Measurements from ENCODE around the gene PAIP1.
"Not testable (repeated sequence)": the region's sequence is repeated elsewhere in the genome, so short reads cannot be mapped to it uniquely, and the experiment has no call there.

The PAIP1 gene

GRCh38 chr5:43582082-43583005 is 25.5 kb upstream of the PAIP1 start:
- no peak for DNase-seq
- no peak for TF ChIP-seq POLR2A (IDR thresholded peaks at IDR 0.05; ENCODE audit: low read length)
- TF ChIP-seq GATA1 (IDR thresholded peaks at IDR 0.05; ENCODE audit: low read depth, low read length): no peak

GRCh38 chr5:43581398-43581797 is 24.5 kb upstream of the PAIP1 start:
- DNase-seq: no peak
- TF ChIP-seq POLR2A (IDR thresholded peaks at IDR 0.05; ENCODE audit: low read length): no peak
- no peak for TF ChIP-seq GATA1 (IDR thresholded peaks at IDR 0.05; ENCODE audit: low read depth, low read length)

GRCh38 chr5:43580402-43581210 is 23.7 kb upstream of the PAIP1 start:
- DNase-seq: not testable (repeated sequence)

- no peak for DNase-seq
- no peak for TF ChIP-seq GATA1 (IDR thresholded peaks at IDR 0.05; ENCODE audit: low read depth, low read length)
- TF ChIP-seq POLR2A (IDR thresholded peaks at IDR 0.05; ENCODE audit: low read length): no peak
Measured at GRCh38 chr5:43573058-43573457, 16.2 kb upstream of the PAIP1 start.

GRCh38 chr5:43572357-43572756 is 15.5 kb upstream of the PAIP1 start:
- TF ChIP-seq POLR2A (IDR thresholded peaks at IDR 0.05; ENCODE audit: low read length): no peak
- TF ChIP-seq GATA1 (IDR thresholded peaks at IDR 0.05; ENCODE audit: low read depth, low read length): no peak
- no peak for DNase-seq

- no peak for DNase-seq
- TF ChIP-seq GATA1 (IDR thresholded peaks at IDR 0.05; ENCODE audit: low read depth, low read length) (no peak), POLR2A (IDR thresholded peaks at IDR 0.05; ENCODE audit: low read length) (no peak)
Measured at GRCh38 chr5:43571237-43571636, 14.4 kb upstream of the PAIP1 start.

- DNase-seq: no peak
- TF ChIP-seq POLR2A (IDR thresholded peaks at IDR 0.05; ENCODE audit: low read length) (no peak), GATA1 (IDR thresholded peaks at IDR 0.05; ENCODE audit: low read depth, low read length) (no peak)
Measured at GRCh38 chr5:43570450-43571158, 13.7 kb upstream of the PAIP1 start.

- TF ChIP-seq POLR2A (IDR thresholded peaks at IDR 0.05; ENCODE audit: low read length) (no peak), GATA1 (IDR thresholded peaks at IDR 0.05; ENCODE audit: low read depth, low read length) (no peak)
- no peak for DNase-seq
Measured at GRCh38 chr5:43569236-43569746, 12.4 kb upstream of the PAIP1 start.

GRCh38 chr5:43567967-43568366 is 11.1 kb upstream of the PAIP1 start:
- DNase-seq: no peak
- no peak for TF ChIP-seq POLR2A (IDR thresholded peaks at IDR 0.05; ENCODE audit: low read length)
- TF ChIP-seq GATA1 (IDR thresholded peaks at IDR 0.05; ENCODE audit: low read depth, low read length): no peak

GRCh38 chr5:43565043-43565442 is 8.2 kb upstream of the PAIP1 start:
- TF ChIP-seq GATA1 (IDR thresholded peaks at IDR 0.05; ENCODE audit: low read depth, low read length) (no peak), POLR2A (IDR thresholded peaks at IDR 0.05; ENCODE audit: low read length) (no peak)
- no peak for DNase-seq

GRCh38 chr5:43564289-43564850 is 7.5 kb upstream of the PAIP1 start:
- TF ChIP-seq GATA1 (IDR thresholded peaks at IDR 0.05; ENCODE audit: low read depth, low read length) (no peak), POLR2A (IDR thresholded peaks at IDR 0.05; ENCODE audit: low read length) (no peak)
- no peak for DNase-seq

- no peak for DNase-seq
- TF ChIP-seq POLR2A (IDR thresholded peaks at IDR 0.05; ENCODE audit: low read length): no peak
- TF ChIP-seq GATA1 (IDR thresholded peaks at IDR 0.05; ENCODE audit: low read depth, low read length): no peak
Measured at GRCh38 chr5:43563321-43563720, 6.4 kb upstream of the PAIP1 start.

GRCh38 chr5:43561356-43561755 is 4.5 kb upstream of the PAIP1 start:
- no peak for DNase-seq
- TF ChIP-seq GATA1 (IDR thresholded peaks at IDR 0.05; ENCODE audit: low read depth, low read length) (no peak), POLR2A (IDR thresholded peaks at IDR 0.05; ENCODE audit: low read length) (no peak)
